BJ (cell line): Measurements from ENCODE around the gene BICDL2. TPM values are rescaled to one million over a fixed set of nuclear protein-coding genes. Genes with fewer than 3 reads are reported as not detected.

Experiments used
- CTCF ChIA-PET: fragments of 350-600 bp; formaldehyde crosslinking; extraction: SDS; loops from one replicate; lab custom pipeline; 2021; ENCODE audit warnings: antibody characterized with exemption, inconsistent platforms; lab: Yijun Ruan, JAX
- POLR2A ChIA-PET: fragments of 300-600 bp; sonication (Branson Sonifier 250); formaldehyde crosslinking; extraction: SDS; loops from one replicate; lab custom pipeline; 2021; ENCODE audit warnings: antibody characterized with exemption; lab: Charles Lee
- DNase-seq: peaks from one replicate; pipeline ENCODE4 v3.0.0-alpha.2; 2011; ENCODE audit warnings: low read depth
- H3K27me3 ChIP-seq: 2 replicates; pipeline ENCODE4 v1.6.0; 2011; ENCODE audit warnings: low read length; ENCODE audit not compliant: control insufficient read depth, insufficient read depth
- H3K36me3 ChIP-seq: 2 replicates; pipeline ENCODE4 v1.5.1; 2011; ENCODE audit warnings: low read length; ENCODE audit not compliant: control insufficient read depth, insufficient read depth
- H3K4me3 ChIP-seq: 2 replicates; pipeline ENCODE4 v1.5.1; 2011; ENCODE audit warnings: low read depth, mild to moderate bottlenecking, control low read depth, low read length
- polyA plus RNA-seq: library from polyadenylated mRNA; depleted of rRNA; stranded (reverse); fragments of >200 nt; gene quantifications from 2 replicates; pipeline ENCODE4 v1.2.3, GENCODE V29; 2011
- TF ChIP-seq, protein P1 (sequence below): IDR thresholded peaks from 2 replicates; pipeline ENCODE4 v1.5.1; 2011; ENCODE audit warnings: low read depth, mild to moderate bottlenecking, control low read depth, inconsistent platforms, low read length, moderate library complexity; ENCODE audit not compliant: insufficient read depth

The BICDL2 gene
- polyA plus RNA-seq, 1 experiment: 0.04 TPM

DNA sequence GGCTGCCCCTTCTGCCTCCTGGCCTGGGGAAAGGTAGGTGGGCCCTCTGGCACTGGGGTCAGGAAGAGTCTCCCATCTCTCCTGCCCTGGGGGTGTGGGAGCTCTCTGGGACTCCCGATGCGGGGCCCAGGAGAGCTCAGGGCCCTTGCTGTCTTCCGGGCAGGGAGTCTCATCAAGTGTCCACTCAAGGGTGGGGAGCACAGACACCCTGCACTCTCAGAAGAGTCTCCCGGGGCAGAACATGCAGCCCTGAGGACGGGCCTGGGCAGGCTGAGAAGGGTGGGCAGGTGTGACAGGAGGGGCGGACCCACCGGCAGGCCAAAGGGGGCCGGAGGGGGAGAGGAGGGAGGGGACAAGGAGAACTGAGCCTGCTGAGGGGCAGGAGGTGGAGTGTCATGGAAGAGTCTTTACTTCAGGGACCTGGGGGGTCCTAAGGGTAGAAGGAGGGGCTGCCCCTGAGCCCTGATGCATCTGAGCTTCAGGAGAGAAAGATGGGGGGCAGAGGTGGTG is 48.1 kb downstream of the BICDL2 start:
- ChIA-PET CTCF (no interaction called here), POLR2A (no interaction called here)
- TF ChIP-seq, protein P1, sequence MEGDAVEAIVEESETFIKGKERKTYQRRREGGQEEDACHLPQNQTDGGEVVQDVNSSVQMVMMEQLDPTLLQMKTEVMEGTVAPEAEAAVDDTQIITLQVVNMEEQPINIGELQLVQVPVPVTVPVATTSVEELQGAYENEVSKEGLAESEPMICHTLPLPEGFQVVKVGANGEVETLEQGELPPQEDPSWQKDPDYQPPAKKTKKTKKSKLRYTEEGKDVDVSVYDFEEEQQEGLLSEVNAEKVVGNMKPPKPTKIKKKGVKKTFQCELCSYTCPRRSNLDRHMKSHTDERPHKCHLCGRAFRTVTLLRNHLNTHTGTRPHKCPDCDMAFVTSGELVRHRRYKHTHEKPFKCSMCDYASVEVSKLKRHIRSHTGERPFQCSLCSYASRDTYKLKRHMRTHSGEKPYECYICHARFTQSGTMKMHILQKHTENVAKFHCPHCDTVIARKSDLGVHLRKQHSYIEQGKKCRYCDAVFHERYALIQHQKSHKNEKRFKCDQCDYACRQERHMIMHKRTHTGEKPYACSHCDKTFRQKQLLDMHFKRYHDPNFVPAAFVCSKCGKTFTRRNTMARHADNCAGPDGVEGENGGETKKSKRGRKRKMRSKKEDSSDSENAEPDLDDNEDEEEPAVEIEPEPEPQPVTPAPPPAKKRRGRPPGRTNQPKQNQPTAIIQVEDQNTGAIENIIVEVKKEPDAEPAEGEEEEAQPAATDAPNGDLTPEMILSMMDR: no peak
- no peak for DNase-seq
- no peaks in the 10 kb centered on the region for H3K36me3 ChIP-seq
- no peak overlapping the region for H3K4me3 ChIP-seq
- H3K27me3 ChIP-seq: peaks cover 6% of the 10 kb centered on the region

DNA sequence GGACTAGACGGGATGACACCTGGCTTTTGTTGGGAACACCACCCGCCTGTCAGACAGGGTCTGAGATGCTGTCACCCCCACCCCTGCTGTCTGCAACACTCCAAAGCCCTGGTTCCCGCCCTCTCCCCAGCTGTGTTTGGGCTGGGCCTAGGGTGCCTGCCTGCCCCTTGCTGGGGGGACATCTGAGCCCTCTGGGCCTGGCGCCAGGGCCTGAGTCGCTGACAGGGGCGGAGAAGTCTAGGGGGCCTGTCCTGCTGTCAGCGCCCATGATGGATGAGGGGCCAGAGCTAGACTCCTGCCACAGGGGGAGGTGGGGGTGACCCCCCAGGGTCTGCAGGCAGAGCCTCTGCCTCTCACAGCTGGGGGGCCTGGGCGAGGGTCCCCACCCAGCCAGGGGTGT is 48.9 kb downstream of the BICDL2 start:
- TF ChIP-seq, protein P1: no peak
- H3K4me3 ChIP-seq: no peak overlapping the region
- H3K27me3 ChIP-seq: peaks cover 6% of the 10 kb centered on the region
- no peaks in the 10 kb centered on the region for H3K36me3 ChIP-seq
- CTCF ChIA-PET: interaction anchor here (0.6 to 0.9 kb wide), 2 partner anchors 12 to 15 kb away, joined by 3 read pairs; no protein-coding TSS in a partner anchor
- POLR2A ChIA-PET: interaction anchor here (0.6 kb wide), 1 partner anchor 149 kb away, joined by 3 read pairs; no protein-coding TSS in a partner anchor
- no peak for DNase-seq

DNA sequence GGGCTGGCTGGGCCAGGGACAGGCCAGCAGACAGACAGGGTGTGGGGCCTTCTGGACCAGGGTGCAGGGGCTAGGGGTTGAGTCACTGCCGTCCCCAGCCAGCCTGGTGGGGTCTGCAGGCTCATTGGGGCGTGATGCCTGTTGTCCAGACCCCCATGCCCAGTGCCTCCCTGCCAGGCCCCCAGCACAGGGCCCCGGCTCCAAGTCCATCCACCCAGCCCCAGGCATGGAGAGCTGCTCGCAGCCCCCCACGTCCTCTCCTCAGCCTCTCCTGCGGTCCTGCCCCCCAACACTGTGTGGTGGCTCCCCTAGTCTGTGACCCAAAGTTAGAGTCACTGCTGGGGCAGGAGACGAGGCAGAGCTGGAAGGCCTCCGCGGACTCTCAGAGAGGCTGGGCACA is 49.5 kb downstream of the BICDL2 start:
- no peak for DNase-seq
- Histone ChIP-seq H3K4me3 (no peak overlapping the region), H3K36me3 (no peaks in the 10 kb centered on the region), H3K27me3 (peaks cover 6% of the 10 kb centered on the region)
- POLR2A ChIA-PET: interaction anchor here (0.6 kb wide), 1 partner anchor 150 kb away, joined by 3 read pairs; no protein-coding TSS in a partner anchor
- CTCF ChIA-PET: interaction anchor here (0.6 to 0.9 kb wide), 2 partner anchors 11 to 15 kb away, joined by 3 read pairs; no protein-coding TSS in a partner anchor
- TF ChIP-seq, protein P1: no peak

DNA sequence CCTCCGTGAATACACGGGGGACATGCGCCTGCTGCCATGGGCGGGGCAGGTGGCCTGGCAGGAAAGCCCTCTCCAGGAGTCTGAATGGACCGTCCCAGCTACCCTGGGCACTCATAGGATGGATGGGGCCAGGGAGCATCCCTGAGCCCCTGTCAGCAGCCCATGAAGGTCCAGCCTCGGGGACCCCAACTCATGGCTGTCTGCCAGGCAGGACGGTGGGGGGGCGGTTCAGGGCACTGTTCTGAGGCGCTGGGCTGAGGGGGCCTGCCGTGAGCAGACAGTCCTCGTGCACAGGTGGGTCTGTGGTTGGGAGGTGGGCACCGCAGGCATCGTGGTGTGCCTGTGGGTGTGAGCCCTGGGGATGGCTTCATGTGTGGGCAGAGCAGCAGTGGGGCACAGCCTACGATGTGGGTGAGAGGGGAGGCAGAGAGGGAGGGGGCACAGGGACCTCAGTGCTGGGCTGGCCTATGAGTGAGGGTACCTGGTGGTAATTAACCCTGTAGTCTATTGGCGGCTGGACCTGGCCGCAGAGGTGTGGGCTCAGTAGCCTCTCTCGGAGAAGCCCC is 50.0 kb downstream of the BICDL2 start:
- peaks cover 6% of the 10 kb centered on the region for H3K27me3 ChIP-seq
- H3K36me3 ChIP-seq: no peaks in the 10 kb centered on the region
- ChIA-PET POLR2A (no interaction called here), CTCF (interaction anchor here (0.9 kb wide), 1 partner anchor 16 kb away, joined by 3 read pairs; no protein-coding TSS in a partner anchor)
- no peak overlapping the region for H3K4me3 ChIP-seq
- DNase-seq: no peak
- TF ChIP-seq, protein P1: no peak

DNA sequence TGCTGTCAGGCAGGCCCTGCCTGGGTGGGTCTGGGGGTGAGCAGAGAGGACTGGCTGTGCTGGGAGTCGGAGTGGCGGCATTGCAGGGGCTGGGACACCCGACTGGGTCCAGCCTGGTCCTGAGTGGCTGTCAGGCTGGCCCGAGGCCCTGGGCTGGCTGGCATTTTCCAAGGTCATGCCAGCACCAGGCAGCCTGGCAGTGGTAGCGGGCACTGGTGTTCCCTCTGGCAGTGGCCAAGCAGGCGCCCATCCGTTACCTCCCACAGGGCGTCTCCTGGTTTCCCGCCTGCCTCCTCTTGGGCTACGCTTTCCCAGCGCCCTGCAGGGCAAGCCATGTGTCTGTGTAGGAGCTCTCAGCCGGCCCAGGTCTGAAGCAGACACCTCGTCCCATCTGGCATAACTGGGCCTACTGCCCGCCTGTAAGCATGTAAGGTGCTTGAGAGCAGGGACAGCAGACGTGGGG is 50.8 kb downstream of the BICDL2 start:
- ChIA-PET CTCF (no interaction called here), POLR2A (no interaction called here)
- H3K27me3 ChIP-seq: peaks cover 6% of the 10 kb centered on the region

More for the DNA sequence above, 50.8 kb downstream of the BICDL2 start:
- TF ChIP-seq, protein P1: no peak
- DNase-seq: no peak
- Histone ChIP-seq H3K36me3 (no peaks in the 10 kb centered on the region), H3K4me3 (no peak overlapping the region)
